ENCODE results near the gene ZYG11B. TPM values are rescaled to one million over a fixed set of nuclear protein-coding genes. Genes with fewer than 3 reads are reported as not detected.
A peak's percentile ranks its signal among the peaks of the same experiment; 100 is the strongest.

The ZYG11B gene
- total and polyA plus RNA-seq, 8 donors, result 23.3 to 34.6 (median 28.4) TPM

- no peaks in the 10 kb centered on the region for H3K36me3 ChIP-seq
- H3K4me3 ChIP-seq, result no peak overlapping the region
- no peaks in the 10 kb centered on the region for H3K9me3 ChIP-seq
- ATAC-seq (no peak), DNase-seq (no peak)
- peaks cover 6 to 16% of the 10 kb centered on the region in 2 donors for H3K4me1 ChIP-seq
- H3K27me3 ChIP-seq, result no peaks in the 10 kb centered on the region
- intact Hi-C loops (cut with DNase I), result no loop called here
- TF ChIP-seq CTCF (IDR thresholded peaks at IDR 0.05), result no peak
- no peak overlapping the region for H3K27ac ChIP-seq
These were observed 12.6 kb downstream of the ZYG11B start for GRCh38 chr1:52738893-52739292.

GRCh38 chr1:52739699-52740467 is 13.6 kb downstream of the ZYG11B start:
- ATAC-seq, result peak; percentile 60

GRCh38 chr1:52741259-52741658 is 15.0 kb downstream of the ZYG11B start:
- no peaks in the 10 kb centered on the region for H3K36me3 ChIP-seq
- no peak overlapping the region for H3K4me3 ChIP-seq
- intact Hi-C loops (cut with DNase I), result no loop called here
- no peak for TF ChIP-seq CTCF (IDR thresholded peaks at IDR 0.05)
- H3K27ac ChIP-seq, result no peak overlapping the region
- ATAC-seq (no peak), DNase-seq (no peak)
- H3K27me3 ChIP-seq, result no peaks in the 10 kb centered on the region
- no peaks in the 10 kb centered on the region for H3K9me3 ChIP-seq
- peaks cover 6 to 17% of the 10 kb centered on the region in 2 donors for H3K4me1 ChIP-seq

More at GRCh38 chr1:52739699-52740467, 13.6 kb downstream of the ZYG11B start:
- H3K4me1 ChIP-seq, result peaks cover 6 to 16% of the 10 kb centered on the region in 2 donors
- DNase-seq, result no peak
- H3K36me3 ChIP-seq, result no peaks in the 10 kb centered on the region
- intact Hi-C loops (cut with DNase I), result no loop called here
- H3K27ac ChIP-seq, result no peak overlapping the region
- H3K4me3 ChIP-seq, result no peak overlapping the region
- no peaks in the 10 kb centered on the region for H3K9me3 ChIP-seq
- no peaks in the 10 kb centered on the region for H3K27me3 ChIP-seq
- no peak for TF ChIP-seq CTCF (IDR thresholded peaks at IDR 0.05)

- Histone ChIP-seq H3K27ac (no peak overlapping the region), H3K27me3 (no peaks in the 10 kb centered on the region), H3K4me3 (no peak overlapping the region), H3K4me1 (peaks cover 0 to 29% of the 10 kb centered on the region in 2 donors), H3K36me3 (no peaks in the 10 kb centered on the region), H3K9me3 (no peaks in the 10 kb centered on the region)
- intact Hi-C loops (cut with DNase I), result no loop called here
- ATAC-seq (no peak), DNase-seq (no peak)
- no peak for TF ChIP-seq CTCF (IDR thresholded peaks at IDR 0.05)
These were observed 19.9 kb downstream of the ZYG11B start for GRCh38 chr1:52746189-52746588.

GRCh38 chr1:52747450-52747849 is 21.2 kb downstream of the ZYG11B start:
- H3K27ac ChIP-seq, result no peak overlapping the region
- ATAC-seq (no peak), DNase-seq (no peak)
- no peaks in the 10 kb centered on the region for H3K9me3 ChIP-seq
- intact Hi-C loops (cut with DNase I), result no loop called here
- no peak overlapping the region for H3K4me3 ChIP-seq
- no peak for TF ChIP-seq CTCF (IDR thresholded peaks at IDR 0.05)
- H3K36me3 ChIP-seq, result no peaks in the 10 kb centered on the region
- H3K27me3 ChIP-seq, result no peaks in the 10 kb centered on the region
- H3K4me1 ChIP-seq, result peaks cover 6 to 40% of the 10 kb centered on the region in 2 donors
